ENCODE data around the gene TMEM204. TPM values are rescaled to one million over a fixed set of nuclear protein-coding genes. Genes with fewer than 3 reads are reported as not detected.

The TMEM204 gene
- polyA plus RNA-seq, 1 of the 3 experiments (the other 2 are of a cell fraction) = 2.3 TPM

DNA sequence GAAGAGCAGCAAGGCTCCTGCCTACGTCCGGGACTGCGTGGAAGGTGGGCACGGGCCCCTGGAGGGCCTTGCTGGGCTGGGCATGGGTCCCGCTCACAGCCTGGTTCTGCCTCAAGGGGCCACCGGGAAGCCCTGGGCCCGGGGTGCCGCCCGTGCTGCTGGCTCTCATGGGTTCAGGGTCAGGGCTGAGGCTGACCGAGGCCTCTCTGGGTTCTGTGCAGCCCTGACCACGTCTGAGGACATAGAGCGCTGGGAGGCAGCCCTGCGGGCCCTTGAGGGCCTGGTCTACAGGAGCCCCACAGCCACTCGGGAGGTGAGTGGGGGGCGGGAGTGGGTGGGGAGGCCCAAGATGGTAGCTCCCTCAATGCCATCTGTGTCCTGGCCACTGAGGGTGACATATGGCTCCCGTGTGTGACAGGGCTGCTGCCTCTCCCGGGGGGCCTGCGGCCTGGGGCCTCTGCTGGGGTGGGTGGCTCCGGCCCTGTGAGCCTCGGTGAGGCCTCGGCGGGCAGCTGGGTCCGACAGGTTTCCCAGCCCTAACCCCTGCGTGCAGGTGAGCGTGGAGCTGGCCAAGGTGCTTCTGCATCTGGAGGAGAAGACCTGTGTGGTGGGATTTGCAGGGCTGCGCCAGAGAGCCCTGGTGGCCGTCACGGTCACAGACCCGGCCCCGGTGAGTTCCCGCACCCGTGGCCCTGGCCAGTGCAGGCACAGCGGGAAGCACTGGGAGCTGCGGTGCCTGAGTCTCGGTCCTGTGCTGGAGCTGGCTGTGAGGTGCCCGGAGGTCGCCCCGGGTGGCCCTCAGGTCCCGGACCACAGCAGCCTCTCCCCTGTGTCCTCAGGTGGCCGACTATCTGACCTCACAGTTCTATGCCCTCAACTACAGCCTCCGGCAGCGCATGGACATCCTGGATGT lies 31.1 kb upstream of the TMEM204 start:
- Histone ChIP-seq H3K27ac (ENCODE audit: low read depth in 2 of 2, low read length in 1 of 2) (no peak overlapping the region), H3K9me3 (no peaks in the 10 kb centered on the region), H3K4me3 (ENCODE audit: low read depth in 2 of 2, low read length in 1 of 2) (no peak overlapping the region), H3K9ac (no peak overlapping the region), H3K9me2 (no peaks in the 10 kb centered on the region), H3K79me2 (ENCODE audit: insufficient read depth) (no peaks in the 10 kb centered on the region), H3F3A (replicated peaks; ENCODE audit: insufficient read depth) (no peaks in the 10 kb centered on the region), H3K27me3 (ENCODE audit: insufficient read depth) (no peaks in the 10 kb centered on the region), H3K4me2 (no peak overlapping the region), H2AFZ (ENCODE audit: low read depth) (no peak overlapping the region), H3K4me1 (ENCODE audit: control insufficient read depth in 1 of 2, insufficient read depth in 2 of 2, low read depth in 1 of 2, low read length in 1 of 2) (no peaks in the 10 kb centered on the region), H4K20me1 (ENCODE audit: insufficient read depth) (no peaks in the 10 kb centered on the region), H3K36me3 (replicated peaks in 1 of 2; ENCODE audit: control insufficient read depth in 1 of 2, insufficient read depth in 2 of 2, low read length in 1 of 2) (peaks cover 0 to 43% of the 10 kb centered on the region in 2 experiments)
- ChIA-PET CTCF (interaction anchor here (1.1 to 1.8 kb wide), 2 partner anchors 9 to 10 kb away, joined by 3 to 5 read pairs; partner anchors contain the start of gene TELO2), POLR2A (no interaction called here)
- 100% methylated on average over 14 of the region's 42 CpGs for WGBS (ENCODE audit: low lambda C conversion rate)
- TF ChIP-seq, protein P1, sequence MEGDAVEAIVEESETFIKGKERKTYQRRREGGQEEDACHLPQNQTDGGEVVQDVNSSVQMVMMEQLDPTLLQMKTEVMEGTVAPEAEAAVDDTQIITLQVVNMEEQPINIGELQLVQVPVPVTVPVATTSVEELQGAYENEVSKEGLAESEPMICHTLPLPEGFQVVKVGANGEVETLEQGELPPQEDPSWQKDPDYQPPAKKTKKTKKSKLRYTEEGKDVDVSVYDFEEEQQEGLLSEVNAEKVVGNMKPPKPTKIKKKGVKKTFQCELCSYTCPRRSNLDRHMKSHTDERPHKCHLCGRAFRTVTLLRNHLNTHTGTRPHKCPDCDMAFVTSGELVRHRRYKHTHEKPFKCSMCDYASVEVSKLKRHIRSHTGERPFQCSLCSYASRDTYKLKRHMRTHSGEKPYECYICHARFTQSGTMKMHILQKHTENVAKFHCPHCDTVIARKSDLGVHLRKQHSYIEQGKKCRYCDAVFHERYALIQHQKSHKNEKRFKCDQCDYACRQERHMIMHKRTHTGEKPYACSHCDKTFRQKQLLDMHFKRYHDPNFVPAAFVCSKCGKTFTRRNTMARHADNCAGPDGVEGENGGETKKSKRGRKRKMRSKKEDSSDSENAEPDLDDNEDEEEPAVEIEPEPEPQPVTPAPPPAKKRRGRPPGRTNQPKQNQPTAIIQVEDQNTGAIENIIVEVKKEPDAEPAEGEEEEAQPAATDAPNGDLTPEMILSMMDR (IDR thresholded peaks at IDR 0.05) = no peak
- TF ChIP-seq, protein P2, sequence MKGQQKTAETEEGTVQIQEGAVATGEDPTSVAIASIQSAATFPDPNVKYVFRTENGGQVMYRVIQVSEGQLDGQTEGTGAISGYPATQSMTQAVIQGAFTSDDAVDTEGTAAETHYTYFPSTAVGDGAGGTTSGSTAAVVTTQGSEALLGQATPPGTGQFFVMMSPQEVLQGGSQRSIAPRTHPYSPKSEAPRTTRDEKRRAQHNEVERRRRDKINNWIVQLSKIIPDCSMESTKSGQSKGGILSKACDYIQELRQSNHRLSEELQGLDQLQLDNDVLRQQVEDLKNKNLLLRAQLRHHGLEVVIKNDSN (IDR thresholded peaks at IDR 0.05; ENCODE audit: borderline replicate concordance, low read depth) = no peak
- TF ChIP-seq GATA2 (CRISPR knock-in tag; IDR thresholded peaks at IDR 0.05) (no peak), CHD2 (IDR thresholded peaks at IDR 0.05; ENCODE audit: low read length, partially characterized antibody) (no peak), FOXJ3 (CRISPR knock-in tag; IDR thresholded peaks at IDR 0.05) (no peak), ZBTB33 (IDR thresholded peaks at IDR 0.05; ENCODE audit: borderline replicate concordance, low read depth) (no peak), FOXM1 (IDR thresholded peaks at IDR 0.05; ENCODE audit: low read depth) (no peak), MAX (IDR thresholded peaks at IDR 0.05; ENCODE audit: low read depth) (no peak), SIN3A (IDR thresholded peaks at IDR 0.05; ENCODE audit: borderline replicate concordance, low read depth, low read length) (no peak), TAF1 (IDR thresholded peaks at IDR 0.05; ENCODE audit: borderline replicate concordance, low read depth, low read length) (no peak), RXRA (IDR thresholded peaks at IDR 0.05; ENCODE audit: borderline replicate concordance, low read depth) (no peak), REST (IDR thresholded peaks at IDR 0.05; ENCODE audit: low read depth, low read length) (no peak), POLR2AphosphoS5 (IDR thresholded peaks at IDR 0.05; ENCODE audit: low read depth, low read length) (no peak), TCF12 (IDR thresholded peaks at IDR 0.05) (no peak), EP300 (IDR thresholded peaks at IDR 0.05; ENCODE audit: borderline replicate concordance in 1 of 2, low read depth in 1 of 2, low read length in 1 of 2) (no peak), RCOR1 (IDR thresholded peaks at IDR 0.05; ENCODE audit: low read length) (no peak), SMC3 (IDR thresholded peaks at IDR 0.05; ENCODE audit: low read depth, low read length) (no peak), TEAD4 (IDR thresholded peaks at IDR 0.05; ENCODE audit: borderline replicate concordance, insufficient read depth) (no peak), NFIC (IDR thresholded peaks at IDR 0.05; ENCODE audit: borderline replicate concordance) (no peak)
- no peak for DNase-seq
